H9 (cell line): ENCODE results near the gene PHAF1. TPM values are rescaled to one million over a fixed set of nuclear protein-coding genes. Genes with fewer than 3 reads are reported as not detected.

ENCODE experiments used
- DNase-seq: peaks from one replicate; pipeline ENCODE4 v3.0.0-alpha.2; 2017
- H2AFZ ChIP-seq: one replicate; pipeline ENCODE4 v1.6.1; 2013; ENCODE audit warnings: mild to moderate bottlenecking, low read length, control low read depth, moderate library complexity
- H2AK5ac ChIP-seq: 2 replicates; pipeline ENCODE4 v1.6.1; 2013; ENCODE audit warnings: low read length, control low read depth, mixed read lengths; ENCODE audit not compliant: insufficient read length
- H2BK120ac ChIP-seq: one replicate; pipeline ENCODE4 v1.6.1; 2013; ENCODE audit warnings: low read depth, mild to moderate bottlenecking, low read length, control low read depth, inconsistent platforms; ENCODE audit not compliant: poor library complexity, severe bottlenecking
- H2BK12ac ChIP-seq: 2 replicates; pipeline ENCODE4 v1.6.1; 2013; ENCODE audit warnings: low read length, control low read depth, mixed read lengths, low read depth; ENCODE audit not compliant: insufficient read length
- H2BK15ac ChIP-seq: 2 replicates; pipeline ENCODE4 v1.6.1; 2013; ENCODE audit warnings: low read depth, low read length, control low read depth
- H2BK20ac ChIP-seq: one replicate; pipeline ENCODE4 v1.6.1; 2013; ENCODE audit warnings: low read depth, mild to moderate bottlenecking, low read length, control low read depth, inconsistent platforms; ENCODE audit not compliant: poor library complexity, severe bottlenecking
- H2BK5ac ChIP-seq: 2 replicates; pipeline ENCODE4 v1.6.1; 2013; ENCODE audit warnings: low read length, control low read depth, mixed read lengths; ENCODE audit not compliant: insufficient read length
- H3K14ac ChIP-seq: 2 replicates; pipeline ENCODE4 v1.6.1; 2013; ENCODE audit warnings: low read length, control low read depth; ENCODE audit not compliant: insufficient read depth
- H3K18ac ChIP-seq: 2 replicates; pipeline ENCODE4 v1.6.1; 2013; ENCODE audit warnings: low read depth, mild to moderate bottlenecking, mixed read lengths, low read length, control low read depth; ENCODE audit not compliant: insufficient read length
- H3K23ac ChIP-seq: 2 replicates; pipeline ENCODE4 v1.6.1; 2013; ENCODE audit warnings: low read length, control low read depth, mixed read lengths, low read depth; ENCODE audit not compliant: insufficient read length
- H3K23me2 ChIP-seq: 2 replicates; pipeline ENCODE4 v1.6.1; 2013; ENCODE audit warnings: low read depth, mild to moderate bottlenecking, mixed read lengths, low read length, control low read depth; ENCODE audit not compliant: insufficient read length, poor library complexity, severe bottlenecking
- H3K27ac ChIP-seq: 2 replicates; pipeline ENCODE4 v1.5.1; 2013; ENCODE audit warnings: low read length, control low read depth, mixed read lengths, low read depth; ENCODE audit not compliant: insufficient read length
- H3K27me3 ChIP-seq: 2 replicates; pipeline ENCODE4 v1.6.1; 2013; ENCODE audit warnings: low read length, control low read depth, inconsistent platforms; ENCODE audit not compliant: insufficient read depth
- H3K4ac ChIP-seq: 2 replicates; pipeline ENCODE4 v1.6.1; 2013; ENCODE audit warnings: low read depth, mild to moderate bottlenecking, control low read depth, inconsistent platforms, low read length, moderate library complexity
- H3K4me1 ChIP-seq: 2 replicates; pipeline ENCODE4 v1.6.1; 2013; ENCODE audit warnings: low read length, control low read depth, inconsistent platforms; ENCODE audit not compliant: insufficient read depth
- H3K4me2 ChIP-seq: 2 replicates; pipeline ENCODE4 v1.6.1; 2013; ENCODE audit warnings: low read length, control low read depth, mixed read lengths; ENCODE audit not compliant: insufficient read length, insufficient read depth
- H3K56ac ChIP-seq: 2 replicates; pipeline ENCODE4 v1.6.1; 2013; ENCODE audit warnings: low read depth, mild to moderate bottlenecking, mixed read lengths, low read length, control low read depth; ENCODE audit not compliant: insufficient read length
- H3K79me1 ChIP-seq: 2 replicates; pipeline ENCODE4 v1.6.1; 2013; ENCODE audit warnings: low read depth, mild to moderate bottlenecking, moderate library complexity, low read length, control low read depth, inconsistent platforms; ENCODE audit not compliant: insufficient read depth, poor library complexity, severe bottlenecking
- H3K79me2 ChIP-seq: 2 replicates; pipeline ENCODE4 v1.6.1; 2013; ENCODE audit warnings: low read length, control low read depth, inconsistent platforms; ENCODE audit not compliant: insufficient read depth
- H3K9ac ChIP-seq: 2 replicates; pipeline ENCODE4 v1.6.1; 2013; ENCODE audit warnings: low read length, control low read depth, mixed read lengths; ENCODE audit not compliant: insufficient read length; ENCODE audit errors: extremely low read depth
- H3K9me3 ChIP-seq: one replicate; pipeline ENCODE4 v1.6.1; 2013; ENCODE audit warnings: low read depth, low read length, inconsistent platforms; ENCODE audit not compliant: control insufficient read depth
- H3T11ph ChIP-seq: one replicate; pipeline ENCODE4 v1.6.1; 2013; ENCODE audit warnings: mild to moderate bottlenecking, low read length, control low read depth, inconsistent platforms
- H4K20me1 ChIP-seq: one replicate; pipeline ENCODE4 v1.6.1; 2013; ENCODE audit not compliant: control insufficient read depth, insufficient read length, insufficient read depth
- H4K5ac ChIP-seq: 2 replicates; pipeline ENCODE4 v1.6.1; 2013; ENCODE audit warnings: low read depth, mild to moderate bottlenecking, mixed read lengths, low read length, control low read depth; ENCODE audit not compliant: insufficient read length
- H4K8ac ChIP-seq: replicated peaks from 2 replicates; pipeline ENCODE4 v1.6.1; 2013; ENCODE audit warnings: low read length, control low read depth, mixed read lengths, low read depth; ENCODE audit not compliant: insufficient read length
- H4K91ac ChIP-seq: 2 replicates; pipeline ENCODE4 v1.6.1; 2013; ENCODE audit warnings: low read depth, mild to moderate bottlenecking, moderate library complexity, mixed read lengths, low read length, control low read depth; ENCODE audit not compliant: insufficient read length
- H3K27ac Mint-ChIP-seq, 3 experiments: 2 replicates in 2 of 3; 3 replicates in 1 of 3; pipeline ENCODE4 v1.8.0; 2020 to 2021; ENCODE audit warnings: mixed read lengths in 3 of 3, mild to moderate bottlenecking in 1 of 3, moderate library complexity in 1 of 3
- H3K27me3 Mint-ChIP-seq: 2 replicates; pipeline ENCODE4 v1.8.0; 2021; ENCODE audit warnings: low read depth, mild to moderate bottlenecking, moderate library complexity, mixed read lengths
- H3K36me3 Mint-ChIP-seq, 3 experiments: 2 replicates in 2 of 3; 3 replicates in 1 of 3; pipeline ENCODE4 v1.8.0; 2020 to 2021; ENCODE audit warnings: low read depth in 3 of 3, mixed read lengths in 3 of 3; ENCODE audit not compliant: insufficient read depth in 1 of 3
- H3K4me1 Mint-ChIP-seq, 2 experiments: 2 replicates each; pipeline ENCODE4 v1.8.0; 2020; ENCODE audit warnings: mixed read lengths in 2 of 2
- H3K4me3 Mint-ChIP-seq, 2 experiments: 2 replicates in 1 of 2; 3 replicates in 1 of 2; pipeline ENCODE4 v1.8.0; 2020 to 2021; ENCODE audit warnings: mild to moderate bottlenecking in 2 of 2, mixed read lengths in 2 of 2, moderate library complexity in 1 of 2
- H3K9me3 Mint-ChIP-seq, 2 experiments: 2 replicates in 1 of 2; 3 replicates in 1 of 2; pipeline ENCODE4 v1.8.0; 2020; ENCODE audit warnings: mild to moderate bottlenecking in 2 of 2, mixed read lengths in 2 of 2, moderate library complexity in 1 of 2
- CTCF ChIP-seq: fragments of 200-600 bp; sonication (generic); conservative IDR thresholded peaks from 3 replicates; pipeline ENCODE4 v1.8.0; 2021; ENCODE audit warnings: antibody characterized with exemption, mild to moderate bottlenecking
- whole genome bisulfite sequencing: extraction: QIAGEN DNeasy Blood & Tissue Kit; methylation state at CpG from one replicate; pipeline ENCODE4 v1.1.7; 2013; ENCODE audit warnings: missing lambda C conversion rate, low lambda C conversion rate, mixed read lengths; ENCODE audit not compliant: insufficient read length; ENCODE audit errors: extremely low coverage; 5-methylcytosine and 5-hydroxymethylcytosine counted together
- total RNA-seq: library from RNA; stranded (reverse); gene quantifications from 2 replicates; pipeline ENCODE4 v1.2.1, GENCODE V29; 2021

PHAF1 gene
- total RNA-seq, 1 experiment from 2014 or later, result 18.8 TPM

GRCh38 chr16:67137605-67138004 is 27.9 kb downstream of the PHAF1 start:
- H3K23ac ChIP-seq, result no peak overlapping the region
- Mint-ChIP-seq H3K27me3 (no peaks in the 10 kb centered on the region), H3K27ac (no peak overlapping the region), H3K36me3 (peaks cover 24 to 83% (median 55%) of the 10 kb centered on the region in 3 experiments; a peak in 6 of 7 replicates), H3K4me1 (no peaks in the 10 kb centered on the region), H3K4me3 (no peak overlapping the region), H3K9me3 (no peaks in the 10 kb centered on the region)
- H3K4ac ChIP-seq, result no peak overlapping the region
- H3T11ph ChIP-seq, result no peak overlapping the region
- no peak overlapping the region for H4K5ac ChIP-seq
- no peak for TF ChIP-seq CTCF
- H3K27me3 ChIP-seq, result no peaks in the 10 kb centered on the region
- no peaks in the 10 kb centered on the region for H3K79me1 ChIP-seq
- H3K79me2 ChIP-seq, result no peaks in the 10 kb centered on the region
- H4K8ac ChIP-seq, result no peak overlapping the region
- no peak overlapping the region for H2BK12ac ChIP-seq
- no peak overlapping the region for H3K27ac ChIP-seq
- H2AK5ac ChIP-seq, result no peak overlapping the region
- WGBS, result no CpG with 5 or more reads among the region's 3 CpGs
- H3K18ac ChIP-seq, result no peak overlapping the region
- H3K9ac ChIP-seq, result no peak overlapping the region
- H2BK120ac ChIP-seq, result no peak overlapping the region
- no peak overlapping the region for H2BK20ac ChIP-seq
- H3K14ac ChIP-seq, result no peak overlapping the region
- H3K9me3 ChIP-seq, result no peaks in the 10 kb centered on the region
- no peaks in the 10 kb centered on the region for H3K23me2 ChIP-seq
- no peak overlapping the region for H2AFZ ChIP-seq
- H2BK15ac ChIP-seq, result no peak overlapping the region
- H3K4me1 ChIP-seq, result no peaks in the 10 kb centered on the region
- no peak overlapping the region for H2BK5ac ChIP-seq
- no peak overlapping the region for H3K56ac ChIP-seq
- H3K4me2 ChIP-seq, result no peak overlapping the region
- DNase-seq, result no peak
- no peaks in the 10 kb centered on the region for H4K20me1 ChIP-seq
- H4K91ac ChIP-seq, result no peak overlapping the region
